HG03108 (cell line): ENCODE results near the gene OGFOD1.

Experiments used
- ATAC-seq: cut with Tn5 transposase; IDR thresholded peaks from one replicate; pipeline ENCODE4 v1.9.1; 2021; ENCODE audit warnings: moderate library complexity; ENCODE audit not compliant: unreplicated experiment

OGFOD1 gene

DNA sequence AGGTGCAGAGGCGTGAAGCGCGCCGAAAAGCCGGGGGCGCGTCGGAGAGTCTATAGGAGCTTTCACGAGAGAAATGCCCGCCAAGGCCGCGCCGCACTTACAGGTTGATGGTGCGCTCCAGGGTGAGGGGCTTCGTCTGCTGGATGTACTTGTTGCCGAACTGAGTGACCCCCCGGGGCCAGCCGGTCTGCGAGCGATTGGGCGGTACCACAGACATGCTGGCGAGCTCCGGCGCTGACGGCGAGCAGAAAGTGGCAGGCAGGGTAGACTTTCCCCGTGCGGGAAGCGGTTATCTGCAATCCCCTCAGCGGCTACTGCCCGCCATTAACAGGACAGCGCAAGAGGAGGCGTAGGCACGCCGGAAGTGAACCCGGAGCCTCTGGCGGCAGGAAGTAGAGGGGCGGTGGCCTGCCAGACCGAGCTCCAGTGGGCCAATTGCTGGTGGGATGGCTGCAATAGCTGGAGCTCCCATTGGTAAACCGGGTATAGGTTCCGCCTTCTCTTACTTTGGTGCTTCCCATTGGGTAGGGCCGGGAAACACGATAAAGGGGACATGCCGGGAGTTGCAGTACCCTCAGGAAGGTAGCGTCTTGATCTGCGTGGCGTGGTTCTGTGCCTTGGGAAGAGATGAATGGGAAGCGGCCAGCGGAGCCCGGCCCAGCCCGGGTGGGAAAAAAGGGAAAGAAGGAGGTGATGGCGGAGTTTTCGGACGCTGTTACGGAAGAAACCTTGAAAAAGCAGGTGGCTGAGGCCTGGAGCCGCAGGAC is at the start of gene OGFOD1, which contains the start of gene NUDT21:
Gene OGFOD1, plus strand, starts transcription at position 569 of the 767 bp plus-strand sequence. Its CDS starts 59 bp downstream, at position 628.
Gene NUDT21, minus strand, starts transcription at position 347 of the 767 bp plus-strand sequence. Its CDS starts 130 bp downstream, at position 217.
- peak; percentile 96 for ATAC-seq

GRCh38 chr16:56405977-56406672 is 45.2 kb upstream of the OGFOD1 start:
- ATAC-seq, result no peak

DNA sequence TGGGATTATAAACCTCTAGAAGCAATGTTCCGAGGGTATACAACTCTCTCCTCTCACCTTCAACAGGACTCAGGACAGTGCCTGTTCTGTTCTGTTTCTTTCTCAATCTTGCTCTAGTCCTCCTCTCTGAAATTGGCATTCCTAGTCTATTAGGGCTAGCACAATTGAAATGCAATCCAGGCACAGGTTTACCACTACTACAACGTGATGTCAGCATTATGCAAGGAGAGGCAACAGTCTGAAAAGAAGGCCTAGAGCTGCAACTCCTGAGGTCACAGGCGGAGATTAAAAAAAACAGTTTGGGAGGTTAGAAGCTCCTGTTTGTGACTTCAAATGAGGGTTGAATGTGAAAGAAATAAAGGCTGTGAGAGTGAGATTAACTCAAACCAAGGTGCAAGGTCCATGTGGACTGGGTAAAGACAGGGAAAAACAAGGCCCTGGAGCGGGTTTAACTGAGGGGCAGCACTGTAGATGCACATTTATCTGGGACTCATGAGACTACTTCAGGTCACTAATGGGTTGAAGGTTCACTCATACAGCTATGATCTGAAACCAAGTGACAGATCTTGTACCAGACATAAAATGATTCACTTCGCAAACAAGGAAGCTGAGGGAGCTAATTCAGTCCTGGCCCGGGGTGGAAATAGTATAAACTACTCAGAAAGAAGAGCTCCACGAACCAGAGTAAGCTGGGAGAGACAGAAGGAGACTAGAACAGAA is 42.8 kb upstream of the OGFOD1 start:
- ATAC-seq, result no peak

DNA sequence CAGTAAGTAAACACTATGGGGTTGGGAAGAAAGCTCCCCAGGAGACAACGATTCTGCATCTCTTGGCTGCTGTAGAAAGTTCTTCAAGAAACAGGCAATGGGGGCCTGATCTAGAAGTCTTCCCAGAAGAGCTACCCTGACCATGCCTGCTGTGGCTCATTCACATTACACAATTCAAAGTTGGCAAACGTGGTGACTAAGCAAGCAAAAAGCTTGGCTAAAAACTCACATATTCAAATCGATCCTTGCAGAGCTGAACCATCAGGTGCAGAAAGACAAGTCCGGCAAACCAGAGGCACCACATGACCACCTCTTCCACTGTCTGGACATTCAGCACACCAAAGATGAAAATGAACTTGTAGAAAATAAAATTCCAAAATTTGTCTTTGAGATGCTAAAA is 42.2 kb upstream of the OGFOD1 start:
- no peak for ATAC-seq

DNA sequence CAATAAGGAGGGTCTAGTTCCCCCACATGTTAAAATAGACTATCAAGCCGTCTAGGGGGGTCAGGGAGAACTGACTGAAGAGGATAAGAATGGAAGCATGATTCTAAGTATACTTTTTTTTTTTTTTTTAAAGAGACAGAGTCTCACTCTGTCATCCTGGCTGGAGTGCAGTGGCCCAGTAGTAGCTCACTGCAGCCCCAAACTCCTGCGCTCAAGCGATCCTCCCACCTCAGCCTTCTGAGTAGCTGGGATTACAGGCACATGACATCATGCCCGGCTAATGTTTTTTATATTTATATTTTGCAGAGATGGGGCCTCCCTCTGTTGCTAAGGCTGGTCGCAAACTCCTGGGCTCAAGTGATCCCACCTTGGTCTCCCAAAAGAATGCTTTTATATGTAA is 40.2 kb upstream of the OGFOD1 start:
- no peak for ATAC-seq

DNA sequence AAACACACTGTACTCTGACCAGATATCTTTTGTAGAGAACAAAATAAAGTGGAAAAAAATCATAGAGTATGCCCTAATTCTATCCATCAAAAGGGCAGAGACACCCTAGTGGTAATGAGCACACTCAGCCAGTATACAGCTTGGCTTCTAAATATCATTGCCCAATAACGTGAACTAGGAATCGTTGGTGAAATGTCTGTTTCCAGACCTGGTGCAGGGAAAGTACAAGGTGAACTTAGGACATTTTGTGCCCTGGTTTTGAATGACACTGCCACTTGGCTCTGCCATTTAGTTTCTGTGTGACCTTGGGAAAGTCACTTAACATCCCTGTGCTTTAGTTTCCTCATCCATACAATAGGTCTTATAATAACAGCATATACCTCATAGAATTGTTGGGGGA is 39.7 kb upstream of the OGFOD1 start:
- ATAC-seq, result no peak

DNA sequence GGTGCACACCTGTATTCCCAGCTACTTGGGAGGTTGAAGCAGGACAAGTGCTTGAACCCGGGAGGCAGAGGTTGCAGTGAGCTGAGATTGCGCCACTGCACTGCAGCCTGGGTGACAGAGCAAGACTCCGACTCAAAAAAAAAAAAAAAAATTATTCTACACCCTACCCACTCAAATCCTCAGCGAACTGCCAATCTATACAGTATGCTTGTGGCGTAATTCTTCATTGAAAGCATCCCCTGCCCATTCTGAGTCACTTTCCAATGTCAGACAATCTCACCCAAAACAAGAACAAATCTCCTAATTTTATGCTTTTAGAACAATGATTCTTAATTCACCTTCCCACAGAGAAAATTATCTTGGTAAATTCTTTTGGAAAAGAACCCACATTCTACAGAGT is 38.0 kb upstream of the OGFOD1 start:
- no peak for ATAC-seq

DNA sequence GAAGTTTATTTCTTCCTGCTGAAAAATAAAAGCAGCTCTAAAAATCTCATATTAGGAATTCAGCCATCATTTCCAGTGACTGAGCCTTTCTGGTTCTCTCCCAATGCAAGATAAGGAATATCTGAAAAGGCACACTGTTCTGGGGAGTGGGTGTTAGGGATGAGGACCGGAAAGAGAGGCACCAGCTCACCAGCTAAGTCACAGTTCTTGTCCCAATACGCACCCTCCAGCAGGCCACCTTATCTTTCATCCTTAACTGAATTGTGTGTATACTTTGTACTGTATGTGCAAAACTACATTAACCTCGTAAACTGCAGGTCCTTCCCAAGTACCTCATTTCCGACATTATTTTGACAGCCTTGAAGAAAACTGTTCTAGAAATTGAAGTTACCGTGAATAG is 37.0 kb upstream of the OGFOD1 start:
- ATAC-seq, result no peak

DNA sequence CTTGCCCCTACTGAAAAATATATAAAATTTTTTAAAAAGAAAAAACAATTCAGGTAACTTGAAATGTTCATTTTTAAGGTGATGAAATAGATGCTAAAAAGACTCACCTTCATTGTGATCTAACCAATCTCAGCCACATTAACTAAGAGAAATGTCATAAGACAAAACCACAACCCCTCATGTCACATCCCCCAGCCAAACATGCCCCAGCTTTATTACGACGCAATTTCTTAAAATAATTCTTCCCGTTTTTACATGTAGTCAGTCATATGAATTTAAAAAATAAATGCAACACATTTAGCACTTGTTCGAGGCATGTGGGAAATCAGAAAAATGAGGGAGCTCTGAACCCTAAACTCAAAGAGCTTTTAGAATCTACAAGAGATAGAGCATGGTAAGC is 35.5 kb upstream of the OGFOD1 start:
- no peak for ATAC-seq

DNA sequence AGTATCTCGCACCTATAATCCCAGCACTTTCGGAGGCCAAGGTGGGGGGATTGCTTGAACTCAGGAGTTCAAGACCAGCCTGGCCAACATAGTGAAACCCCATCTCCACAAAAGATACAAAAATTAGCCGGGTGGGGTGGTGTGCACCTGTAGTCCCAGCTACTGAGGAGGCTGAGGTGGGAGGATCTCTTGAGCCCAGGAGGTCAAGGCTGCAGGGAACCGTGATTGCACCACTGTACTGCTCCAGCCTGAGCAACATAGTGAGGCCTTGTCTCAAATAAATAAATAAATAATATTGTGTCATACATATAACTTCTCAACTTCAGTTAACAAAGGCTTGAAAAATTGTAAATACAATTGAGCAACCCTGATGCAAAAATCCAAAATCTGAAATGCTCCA is 34.2 kb upstream of the OGFOD1 start:
- no peak for ATAC-seq

DNA sequence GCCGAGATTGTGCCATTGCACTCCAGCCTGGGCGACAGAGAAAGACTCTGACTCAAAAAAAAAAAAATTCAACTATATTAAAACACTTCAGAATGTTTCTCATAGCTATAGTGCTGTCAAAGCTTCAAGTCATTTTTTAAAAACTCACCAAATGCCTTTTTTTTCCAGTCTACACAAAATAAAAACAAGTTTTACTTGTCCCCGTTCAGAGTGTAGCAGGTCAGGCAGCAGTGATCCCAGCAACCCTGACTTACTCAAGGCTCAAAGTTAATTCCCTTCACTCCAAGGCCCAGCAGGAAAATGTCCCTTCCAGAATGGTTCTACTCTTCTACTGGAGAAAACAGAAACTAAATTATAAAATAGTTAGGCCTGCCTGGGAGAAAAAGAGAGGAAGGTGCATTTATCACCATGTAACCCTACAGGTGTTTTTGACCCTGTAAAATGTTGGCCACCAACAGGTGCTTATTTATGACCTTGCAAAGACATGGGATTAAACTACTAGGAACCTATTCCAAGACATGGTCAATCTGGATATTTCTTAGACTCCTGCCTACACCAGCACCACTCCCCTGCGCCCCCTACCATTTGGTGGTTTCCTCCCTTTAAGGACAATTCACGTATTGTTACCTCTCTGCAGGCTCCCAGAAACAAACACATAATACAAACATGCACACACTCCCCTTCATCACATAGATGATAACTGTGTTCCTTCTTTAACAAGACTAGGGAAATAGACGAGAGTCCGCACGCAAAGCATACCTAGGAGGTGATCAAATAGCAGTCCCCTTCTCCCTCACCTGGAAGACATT is 31.4 kb upstream of the OGFOD1 start:
- ATAC-seq, result no peak

DNA sequence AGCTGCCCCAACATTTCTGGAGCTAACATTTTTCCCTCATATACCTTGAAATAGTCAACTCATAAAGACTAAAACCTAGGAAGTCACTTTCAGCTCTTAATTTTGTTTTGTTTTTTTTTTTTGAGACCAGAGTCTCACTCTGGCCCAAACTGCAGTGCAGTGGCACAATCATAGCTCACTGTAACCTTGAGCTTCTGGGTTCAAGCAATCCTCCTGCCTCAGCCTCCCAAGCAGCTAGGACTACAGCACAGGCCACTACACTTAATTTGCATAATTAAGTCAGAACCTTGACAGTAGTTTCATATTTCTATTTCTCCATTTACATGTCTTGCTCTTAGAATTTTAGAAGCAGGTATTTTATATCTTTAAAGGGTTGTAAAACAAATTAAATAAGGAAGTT is 30.7 kb upstream of the OGFOD1 start:
- ATAC-seq, result no peak

- ATAC-seq, result no peak
Observed at GRCh38 chr16:56421313-56421712, 30.0 kb upstream of the OGFOD1 start.

DNA sequence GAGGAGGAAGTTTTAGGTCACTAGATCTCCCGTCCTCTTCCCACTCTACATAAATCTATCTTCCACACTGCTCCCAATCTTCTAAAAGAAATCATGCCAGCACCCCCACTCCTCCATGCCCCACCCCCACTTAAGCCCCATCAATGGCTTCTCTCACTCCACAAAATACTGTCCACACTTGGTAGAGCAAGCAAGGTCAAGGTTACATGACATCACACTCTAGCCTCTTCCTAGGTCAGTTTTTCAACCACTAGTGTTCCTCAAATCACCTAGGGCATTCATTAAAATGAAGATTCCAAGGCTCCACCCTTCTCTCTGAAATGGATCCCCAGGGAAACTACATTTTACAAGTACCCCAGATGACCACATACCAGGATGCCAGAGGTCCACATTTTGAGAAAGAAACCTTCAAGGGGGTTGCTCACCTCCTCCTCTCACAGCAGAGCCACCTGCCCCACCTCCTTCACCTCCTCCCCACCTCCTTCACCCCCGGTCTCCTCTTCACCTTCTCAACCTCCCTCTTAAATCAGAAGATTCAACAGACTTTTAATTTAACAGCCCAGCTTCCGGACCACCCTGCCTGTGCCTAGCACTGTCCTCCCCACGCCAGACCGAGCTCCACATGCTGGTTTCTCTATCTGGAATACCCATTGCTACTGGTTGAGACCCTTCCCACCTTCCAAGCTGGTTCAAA is 29.2 kb upstream of the OGFOD1 start:
- ATAC-seq, result no peak

GRCh38 chr16:56422896-56423441 is 28.4 kb upstream of the OGFOD1 start:
- no peak for ATAC-seq

DNA sequence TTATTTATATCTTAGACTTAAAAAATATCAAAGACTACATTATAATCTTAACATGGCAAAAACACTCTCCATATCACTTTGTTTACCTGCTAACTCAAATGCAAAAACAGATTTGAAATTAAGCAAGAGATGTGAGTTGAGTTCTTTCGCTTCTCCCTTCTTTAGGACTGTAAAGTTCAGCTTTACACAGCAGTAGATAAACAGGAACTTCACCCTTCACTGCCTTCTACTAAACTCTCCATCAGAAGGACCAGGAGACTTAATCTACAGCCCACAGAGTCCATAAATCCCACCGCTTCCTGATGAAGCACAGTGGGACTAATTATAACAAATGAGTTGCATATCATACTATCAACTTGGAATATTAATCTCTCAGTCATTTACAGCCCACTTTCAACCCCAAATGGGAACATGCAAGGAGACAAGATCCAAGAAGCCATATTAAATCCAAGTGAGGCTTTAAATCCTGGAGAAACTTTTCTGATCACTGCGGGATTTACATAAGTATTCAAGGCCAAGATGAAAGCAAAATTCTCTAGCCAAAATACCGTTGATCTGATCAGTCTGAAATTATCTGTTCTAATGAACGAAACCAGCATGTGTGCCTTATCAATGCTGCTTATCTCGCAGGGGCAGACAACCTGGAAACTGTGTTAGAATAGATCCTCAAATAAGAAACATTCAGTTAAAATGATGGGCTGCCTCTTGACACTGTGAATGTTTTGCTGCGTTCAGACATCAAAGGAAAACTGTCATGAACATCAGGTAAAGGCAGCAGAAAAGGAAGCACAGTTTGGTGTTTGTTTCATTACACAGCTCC is 27.6 kb upstream of the OGFOD1 start:
- peak; percentile 27 for ATAC-seq

DNA sequence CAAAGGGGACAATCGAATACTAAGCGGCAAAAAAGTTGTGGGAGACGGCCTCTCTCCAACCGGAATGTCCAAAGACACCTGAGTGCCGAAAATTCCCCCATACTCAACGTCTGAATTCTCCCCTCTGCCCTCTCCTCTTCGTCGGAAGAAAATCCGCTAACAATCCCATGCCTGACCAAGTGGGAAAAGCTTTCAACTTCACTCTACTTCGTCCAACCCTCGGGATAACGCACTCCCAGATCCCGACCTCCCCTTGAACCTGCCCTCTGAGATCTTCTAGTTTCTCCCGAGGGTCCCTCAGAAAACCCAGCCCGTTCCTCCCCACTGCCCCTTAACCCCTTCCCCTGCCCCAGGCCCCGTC is 27.0 kb upstream of the OGFOD1 start:
- ATAC-seq, result no peak

GRCh38 chr16:56424791-56425438 is 26.4 kb upstream of the OGFOD1 start:
- ATAC-seq, result peak; percentile 21

DNA sequence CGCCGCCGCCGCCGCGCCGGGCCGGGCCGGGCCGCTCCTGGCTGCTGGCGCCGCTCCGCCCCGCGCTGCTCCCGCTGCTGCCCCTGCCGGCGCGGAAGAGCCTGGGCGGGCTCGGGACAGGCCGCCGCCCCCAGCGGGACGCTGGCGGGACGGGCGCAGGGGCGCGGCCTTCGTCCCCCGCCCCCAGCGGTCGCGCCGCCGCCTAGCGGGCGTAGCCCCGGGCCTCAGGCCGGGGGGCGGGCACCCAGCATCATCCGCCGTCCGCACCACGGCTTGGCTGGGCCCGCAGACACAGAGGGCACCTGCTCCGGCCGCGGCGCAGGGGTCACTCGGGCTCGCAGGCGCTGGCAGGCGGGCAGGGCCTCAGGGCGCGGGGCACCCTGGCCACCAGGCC is 25.9 kb upstream of the OGFOD1 start, which contains the start of gene AMFR:
Gene AMFR, minus strand, starts transcription at position 107 of the 394 bp plus-strand sequence. CDS start 218 bp downstream, outside the sequence.
- peak; percentile 79 for ATAC-seq
